ENCODE data around the gene GPHN. TPM values are rescaled to one million over a fixed set of nuclear protein-coding genes. Genes with fewer than 3 reads are reported as not detected.

GPHN gene
- 10 to 100 TPM; 30.7 to 35.8 TPM for total RNA-seq

DNA sequence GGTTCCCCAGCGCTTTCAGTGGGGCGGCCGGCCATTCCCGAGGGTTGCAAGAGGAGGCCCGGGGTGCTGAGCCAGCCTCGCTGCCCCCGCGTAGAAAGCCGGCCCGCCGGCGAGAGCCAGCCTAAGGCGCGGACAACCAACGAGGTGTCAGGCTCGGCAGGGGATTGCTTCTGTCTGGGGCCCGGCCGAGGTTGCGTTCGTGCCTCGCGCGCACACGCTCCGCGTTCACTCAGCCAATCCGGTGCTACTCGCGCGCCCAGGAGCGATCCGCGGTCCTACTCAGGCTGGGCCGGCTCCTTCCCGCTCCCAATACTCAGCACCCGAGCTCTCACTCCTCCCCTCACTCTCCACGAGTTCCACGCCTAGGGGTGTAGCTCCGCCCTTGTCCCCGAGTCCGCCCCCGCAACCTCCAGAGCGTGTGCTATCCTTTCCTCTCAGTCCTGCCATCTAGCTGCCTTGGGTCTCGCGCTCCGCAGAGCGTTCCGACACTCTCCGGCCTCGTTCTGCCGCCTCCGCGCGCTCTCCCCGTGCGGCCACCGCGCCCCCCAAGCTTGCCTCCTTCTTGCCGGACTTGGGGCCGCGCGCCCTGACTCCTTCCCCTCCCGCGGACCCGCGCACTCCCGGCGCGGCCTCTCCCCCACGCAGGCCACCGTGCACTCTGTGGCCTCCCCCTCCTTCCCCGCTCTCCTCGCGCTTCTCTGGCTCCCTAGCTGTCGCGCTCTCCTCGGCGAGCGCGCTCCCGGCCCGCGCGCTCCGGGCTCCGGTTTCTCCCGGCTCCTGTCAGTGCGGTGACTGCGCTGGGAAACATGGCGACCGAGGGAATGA is at the start of gene GPHN:
Gene GPHN (plus strand): TSS at position 426 of the 825 bp plus-strand sequence.
- peaks cover 12% of the 10 kb centered on the region for H3K27me3 Mint-ChIP-seq
- peak within 1 kb of the TSS; percentile 91 for H3K27ac Mint-ChIP-seq
- peak within 1 kb of the TSS; percentile 91 for H3K4me3 Mint-ChIP-seq
- peak; percentile 93 for DNase-seq
- no peaks in the 10 kb centered on the region for H3K9me3 Mint-ChIP-seq
- peaks cover 30% of the 10 kb centered on the region for H3K4me1 Mint-ChIP-seq
- H3K36me3 Mint-ChIP-seq, result peaks cover 1% of the 10 kb centered on the region

DNA sequence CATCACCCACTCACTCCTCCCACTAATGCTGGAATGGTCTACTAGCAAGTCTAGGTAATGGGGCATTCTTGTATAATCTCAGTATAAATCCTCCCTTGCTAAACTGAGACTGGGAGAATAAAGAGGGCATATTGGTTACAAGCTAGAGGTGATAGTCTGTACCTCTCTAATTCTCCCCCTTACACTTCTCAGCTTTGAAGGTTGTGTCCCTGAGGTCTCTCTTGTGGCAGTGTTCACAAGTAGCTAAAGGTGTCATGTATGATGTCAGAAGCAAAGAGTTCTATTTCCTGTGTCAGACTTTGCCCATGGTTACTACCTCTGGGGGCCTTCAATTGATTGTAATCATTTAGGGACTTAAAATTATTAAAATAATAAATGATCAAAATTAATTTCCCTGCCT is 48.3 kb upstream of the GPHN start:
- no peak overlapping the region for H3K27ac Mint-ChIP-seq
- peaks cover 7% of the 10 kb centered on the region for H3K36me3 Mint-ChIP-seq
- no peaks in the 10 kb centered on the region for H3K4me1 Mint-ChIP-seq
- H3K27me3 Mint-ChIP-seq, result no peaks in the 10 kb centered on the region
- DNase-seq, result no peak
- no peaks in the 10 kb centered on the region for H3K9me3 Mint-ChIP-seq
- no peak overlapping the region for H3K4me3 Mint-ChIP-seq

DNA sequence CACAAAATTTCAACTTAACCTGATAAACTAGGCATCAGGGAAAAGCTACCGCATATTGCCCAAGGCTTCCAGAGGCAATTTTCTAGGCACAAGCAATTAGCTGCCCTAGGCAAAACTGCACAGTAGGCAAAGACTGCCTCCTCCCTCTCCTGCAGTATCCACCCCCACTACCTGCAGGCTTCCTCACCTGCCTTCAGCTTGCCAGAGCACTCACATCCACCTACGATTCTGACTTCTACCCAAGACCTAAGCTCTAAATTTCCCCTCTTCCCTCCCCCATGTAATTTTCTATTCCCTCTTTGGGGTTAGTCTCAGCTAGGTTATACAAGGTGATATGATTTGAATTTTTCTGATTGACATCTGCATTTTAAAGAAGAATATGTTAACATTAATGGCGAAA is 43.7 kb upstream of the GPHN start:
- Mint-ChIP-seq H3K4me1 (no peaks in the 10 kb centered on the region), H3K4me3 (no peak overlapping the region), H3K27me3 (peaks cover 3% of the 10 kb centered on the region), H3K9me3 (peaks cover 1% of the 10 kb centered on the region), H3K36me3 (peaks cover 2% of the 10 kb centered on the region), H3K27ac (no peak overlapping the region)
- no peak for DNase-seq

DNA sequence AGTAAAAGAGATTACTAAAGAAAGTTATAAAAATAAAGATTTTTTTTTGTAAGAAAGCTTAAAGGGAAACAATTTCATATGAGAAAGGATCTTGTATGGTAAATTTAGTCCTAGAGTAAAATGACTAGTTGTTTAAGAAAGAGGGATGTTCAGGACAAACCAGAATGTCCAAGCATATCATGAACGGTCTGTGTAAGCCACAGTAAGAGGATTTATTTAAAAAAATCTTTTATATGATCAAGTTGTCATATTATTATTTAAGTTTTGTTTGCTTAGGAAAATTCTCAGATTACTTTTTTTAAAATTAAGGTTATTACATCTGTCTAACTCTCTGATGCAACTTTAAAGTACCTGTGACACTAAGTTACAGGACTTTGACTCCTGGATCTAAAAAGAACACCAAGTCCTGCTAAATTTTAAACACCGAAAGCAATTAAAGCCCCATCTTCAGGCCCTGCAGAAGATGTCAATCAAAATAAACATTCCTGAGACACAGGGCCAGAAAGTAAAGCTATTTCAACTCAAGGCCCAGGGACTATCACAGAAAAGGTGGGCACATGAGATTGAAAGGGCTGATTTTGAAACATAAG is 39.1 kb upstream of the GPHN start:
- Mint-ChIP-seq H3K27ac (no peak overlapping the region), H3K4me3 (no peak overlapping the region), H3K27me3 (peaks cover 3% of the 10 kb centered on the region), H3K4me1 (no peaks in the 10 kb centered on the region), H3K9me3 (peaks cover 12% of the 10 kb centered on the region), H3K36me3 (peaks cover 17% of the 10 kb centered on the region)
- no peak for DNase-seq

DNA sequence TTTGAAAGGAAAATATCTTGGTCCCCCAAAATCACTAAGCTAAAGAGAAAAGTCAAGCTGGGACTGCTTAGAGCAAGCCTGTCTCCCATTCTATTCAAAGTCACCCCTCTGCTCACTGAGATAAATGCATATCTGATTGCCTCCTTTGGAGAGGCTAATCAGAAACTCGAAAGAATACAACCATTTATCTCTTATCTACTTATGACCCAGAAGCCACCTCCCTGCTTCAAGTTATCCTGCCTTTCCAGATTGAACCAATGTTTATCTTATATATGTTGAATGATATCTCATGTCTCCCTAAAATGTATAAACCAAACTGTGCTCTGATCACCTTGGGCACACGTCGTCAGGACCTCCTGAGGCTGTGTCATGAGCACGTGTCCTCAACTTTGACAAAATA is 36.4 kb upstream of the GPHN start:
- H3K4me1 Mint-ChIP-seq, result no peaks in the 10 kb centered on the region
- DNase-seq, result no peak
- peaks cover 14% of the 10 kb centered on the region for H3K9me3 Mint-ChIP-seq
- H3K27me3 Mint-ChIP-seq, result no peaks in the 10 kb centered on the region
- no peak overlapping the region for H3K27ac Mint-ChIP-seq
- H3K36me3 Mint-ChIP-seq, result peaks cover 18% of the 10 kb centered on the region
- H3K4me3 Mint-ChIP-seq, result no peak overlapping the region

DNA sequence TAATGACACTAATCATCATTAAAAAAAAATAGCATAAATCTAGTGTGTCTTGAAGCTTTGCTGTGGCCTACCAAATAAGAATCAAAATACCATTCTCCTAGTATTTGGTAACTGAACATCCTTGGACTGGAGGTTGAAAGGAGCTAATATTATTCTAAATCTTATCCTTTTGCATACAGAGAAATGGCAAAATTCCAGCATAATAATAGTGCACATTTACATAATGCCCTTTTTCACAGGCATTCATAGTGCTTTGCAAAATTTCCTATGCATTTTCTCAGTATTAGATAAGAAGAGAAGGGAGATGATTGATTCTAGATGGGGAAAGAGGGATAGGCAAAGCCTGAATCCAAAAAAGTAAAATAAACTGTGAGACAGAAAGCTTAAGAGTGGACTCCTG is 35.7 kb upstream of the GPHN start:
- H3K4me1 Mint-ChIP-seq, result no peaks in the 10 kb centered on the region
- no peak overlapping the region for H3K27ac Mint-ChIP-seq
- peaks cover 14% of the 10 kb centered on the region for H3K9me3 Mint-ChIP-seq
- H3K36me3 Mint-ChIP-seq, result peaks cover 18% of the 10 kb centered on the region
- H3K27me3 Mint-ChIP-seq, result no peaks in the 10 kb centered on the region
- no peak overlapping the region for H3K4me3 Mint-ChIP-seq
- DNase-seq, result no peak

DNA sequence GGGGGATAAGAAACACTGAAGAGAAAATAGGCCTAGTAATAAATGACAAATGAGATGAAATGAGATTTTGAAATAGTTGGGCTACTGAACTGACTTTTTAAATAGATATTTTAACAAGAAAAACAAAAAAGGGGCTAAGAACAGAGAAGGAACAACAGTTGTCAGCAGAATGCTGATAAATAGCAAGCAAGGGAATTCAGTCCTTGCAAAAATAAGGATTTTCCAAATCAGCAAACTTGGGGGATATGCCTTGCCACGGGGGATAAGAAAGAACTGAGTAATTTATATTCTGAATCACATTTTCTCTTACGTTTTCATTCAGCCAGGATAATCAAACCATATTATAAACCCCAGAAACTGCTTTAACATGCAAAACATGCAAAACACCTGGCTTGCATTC is 34.7 kb upstream of the GPHN start:
- Mint-ChIP-seq H3K27me3 (no peaks in the 10 kb centered on the region), H3K36me3 (peaks cover 17% of the 10 kb centered on the region), H3K27ac (no peak overlapping the region), H3K4me3 (no peak overlapping the region), H3K9me3 (peaks cover 14% of the 10 kb centered on the region), H3K4me1 (no peaks in the 10 kb centered on the region)
- DNase-seq, result no peak

DNA sequence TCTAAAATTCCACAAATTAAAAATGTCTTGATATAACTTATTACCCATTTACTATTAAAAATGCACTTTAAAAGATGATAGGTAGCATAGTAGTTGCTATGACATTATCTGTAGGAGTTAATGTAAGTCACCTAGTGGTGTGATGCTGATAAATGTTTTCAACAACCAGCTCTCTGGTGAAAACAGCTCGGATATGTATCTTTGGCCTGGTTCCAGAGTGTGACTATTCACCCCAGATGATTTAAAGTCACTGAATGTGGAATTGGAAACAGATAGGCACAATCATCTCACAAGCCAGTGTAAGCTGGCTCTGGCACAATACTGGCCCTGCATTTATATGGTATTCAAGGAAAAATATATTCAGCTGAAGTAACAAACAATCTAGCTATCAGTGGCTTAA is 31.0 kb upstream of the GPHN start:
- Mint-ChIP-seq H3K27ac (no peak overlapping the region), H3K4me1 (no peaks in the 10 kb centered on the region), H3K36me3 (peaks cover 8% of the 10 kb centered on the region), H3K4me3 (no peak overlapping the region), H3K9me3 (peaks cover 5% of the 10 kb centered on the region), H3K27me3 (no peaks in the 10 kb centered on the region)
- no peak for DNase-seq

DNA sequence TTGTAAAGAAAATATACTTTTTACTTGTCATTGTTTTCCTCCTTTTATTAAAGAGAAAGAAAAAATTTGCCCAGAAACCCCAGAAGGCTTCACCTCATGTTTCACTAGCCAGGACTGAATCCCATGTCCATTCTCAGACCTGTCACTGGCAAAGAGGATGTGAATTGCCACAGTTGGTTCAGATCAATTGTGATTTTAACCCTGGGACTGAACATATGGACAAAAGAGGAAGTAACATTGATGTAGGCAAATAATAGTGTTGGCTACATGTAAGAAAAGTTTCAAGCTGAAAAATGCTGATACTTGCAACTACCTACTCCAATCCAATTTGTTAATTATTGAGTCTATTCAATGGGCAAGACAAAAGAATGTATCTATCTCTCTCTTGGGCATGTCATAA is 30.4 kb upstream of the GPHN start:
- H3K27ac Mint-ChIP-seq, result no peak overlapping the region
- peaks cover 1% of the 10 kb centered on the region for H3K9me3 Mint-ChIP-seq

DNA sequence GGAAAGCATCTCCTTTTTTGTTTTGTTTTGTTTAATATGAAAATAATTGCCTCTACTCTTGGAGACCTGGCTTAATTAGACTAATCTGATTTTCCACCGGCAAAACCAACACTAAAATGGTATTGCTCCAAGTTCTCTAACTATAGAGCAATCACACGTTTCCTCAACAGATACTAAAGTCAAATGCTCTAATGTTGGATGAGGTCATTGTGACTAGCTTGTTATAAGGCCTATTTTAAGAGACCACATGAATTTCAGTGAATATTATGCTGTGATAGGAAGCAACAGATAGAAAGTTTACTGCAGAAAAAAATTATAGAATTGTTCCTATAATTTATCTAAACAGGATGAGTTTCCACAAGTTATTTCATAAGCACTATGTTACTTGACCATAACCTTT is 25.1 kb upstream of the GPHN start:
- Mint-ChIP-seq H3K27ac (no peak overlapping the region), H3K9me3 (no peaks in the 10 kb centered on the region), H3K27me3 (no peaks in the 10 kb centered on the region), H3K36me3 (no peaks in the 10 kb centered on the region), H3K4me3 (no peak overlapping the region), H3K4me1 (no peaks in the 10 kb centered on the region)
- DNase-seq, result no peak

More for the DNA sequence above, 30.4 kb upstream of the GPHN start:
- DNase-seq, result no peak
- Mint-ChIP-seq H3K27me3 (no peaks in the 10 kb centered on the region), H3K36me3 (peaks cover 4% of the 10 kb centered on the region), H3K4me1 (no peaks in the 10 kb centered on the region), H3K4me3 (no peak overlapping the region)

DNA sequence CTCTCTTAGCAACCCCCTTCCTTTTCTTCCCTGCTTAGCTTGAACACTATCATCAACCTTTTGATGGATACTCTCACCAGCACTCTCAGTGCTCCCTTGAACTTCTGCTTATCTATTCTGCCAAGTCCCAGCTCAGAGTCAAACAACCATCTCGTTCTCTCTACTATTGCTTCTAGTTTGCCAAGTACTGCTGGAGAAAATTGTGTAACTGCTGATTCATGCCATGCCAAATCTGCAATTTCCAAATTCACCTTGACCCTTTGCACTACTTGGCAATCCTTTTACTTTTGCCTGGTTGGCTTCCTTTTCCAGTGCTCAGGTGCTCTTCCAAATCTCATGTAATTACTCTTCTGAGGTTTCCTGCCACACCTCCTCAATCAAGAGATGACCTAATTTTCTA is 24.6 kb upstream of the GPHN start:
- H3K4me1 Mint-ChIP-seq, result no peaks in the 10 kb centered on the region

DNA sequence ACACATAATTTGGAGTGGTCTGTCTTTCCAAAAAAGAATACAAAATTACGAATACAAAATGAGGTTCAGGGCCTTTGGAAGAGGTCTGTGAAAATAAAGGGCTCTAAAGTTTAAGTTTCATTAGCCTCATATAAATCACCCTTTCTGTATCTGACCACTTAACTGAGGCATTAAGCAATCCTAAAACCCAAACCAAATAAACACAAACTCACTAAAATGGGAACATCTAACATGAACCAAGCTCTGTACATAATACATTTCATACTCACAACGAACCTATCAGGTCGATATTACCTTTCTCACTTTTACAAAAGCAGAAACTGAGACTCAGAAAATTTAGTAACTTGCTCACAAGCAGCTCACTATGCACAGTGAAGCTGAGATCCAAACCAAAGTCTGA is 22.9 kb upstream of the GPHN start:
- Mint-ChIP-seq H3K36me3 (no peaks in the 10 kb centered on the region), H3K4me1 (no peaks in the 10 kb centered on the region), H3K27ac (no peak overlapping the region), H3K27me3 (no peaks in the 10 kb centered on the region), H3K9me3 (no peaks in the 10 kb centered on the region), H3K4me3 (no peak overlapping the region)
- no peak for DNase-seq

More for the DNA sequence above, 24.6 kb upstream of the GPHN start:
- no peak for DNase-seq
- Mint-ChIP-seq H3K9me3 (no peaks in the 10 kb centered on the region), H3K36me3 (no peaks in the 10 kb centered on the region), H3K4me3 (no peak overlapping the region), H3K27ac (no peak overlapping the region), H3K27me3 (no peaks in the 10 kb centered on the region)

DNA sequence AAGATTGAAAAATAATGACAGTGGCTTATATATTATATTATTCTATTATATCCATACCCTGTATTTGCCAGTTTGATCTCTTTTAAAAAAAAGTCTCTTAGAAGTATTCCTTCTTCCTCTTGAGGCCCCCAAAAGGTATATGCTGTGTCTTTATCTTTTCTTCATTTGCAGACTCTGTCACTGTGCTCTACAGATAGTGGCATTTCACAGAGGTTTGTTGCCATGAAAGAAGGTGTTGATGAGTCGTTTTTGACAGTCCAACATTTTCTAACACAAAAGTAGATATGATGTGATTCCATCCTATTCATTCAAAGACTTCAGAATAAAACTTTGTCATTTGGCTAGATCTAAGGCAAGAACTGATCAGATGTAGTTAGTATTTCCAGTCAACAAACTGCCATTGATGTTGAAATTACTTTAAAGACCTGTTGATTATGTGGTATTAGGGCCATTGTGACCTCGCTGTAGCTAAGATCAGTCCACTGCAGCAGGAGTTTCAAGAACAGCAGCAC is 22.0 kb upstream of the GPHN start, which contains the start of gene CCDC196:
Gene CCDC196 (plus strand): TSS at position 462 of the 512 bp plus-strand sequence. CDS start 132 bp downstream, outside the sequence.
- no peaks in the 10 kb centered on the region for H3K4me1 Mint-ChIP-seq
- no peak for DNase-seq
- H3K9me3 Mint-ChIP-seq, result no peaks in the 10 kb centered on the region
- H3K27me3 Mint-ChIP-seq, result no peaks in the 10 kb centered on the region
- no peak within 1 kb of the TSS for H3K27ac Mint-ChIP-seq
- no peaks in the 10 kb centered on the region for H3K36me3 Mint-ChIP-seq
- H3K4me3 Mint-ChIP-seq, result no peak within 1 kb of the TSS

DNA sequence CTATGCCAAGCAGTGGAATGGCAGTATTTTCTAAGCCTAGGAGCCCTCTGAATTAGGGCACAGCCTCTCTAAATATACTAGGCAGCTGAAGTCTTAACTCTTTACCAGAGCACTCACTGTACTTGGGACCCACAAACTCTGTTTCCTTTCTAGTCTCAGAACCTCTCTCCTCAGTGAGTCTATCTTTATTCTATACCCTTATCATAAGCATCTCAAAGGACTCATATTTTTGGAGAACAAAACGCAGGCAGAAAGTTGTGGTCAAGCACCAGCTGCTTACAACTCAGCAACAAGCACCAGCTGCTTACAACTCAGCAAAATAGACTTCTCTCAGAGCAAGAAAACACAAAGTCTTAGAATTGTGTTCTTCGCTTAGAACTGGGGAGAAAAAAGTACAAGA is 20.8 kb upstream of the GPHN start:
- H3K27ac Mint-ChIP-seq, result no peak overlapping the region
- H3K4me1 Mint-ChIP-seq, result no peaks in the 10 kb centered on the region
- H3K4me3 Mint-ChIP-seq, result no peak overlapping the region
- H3K27me3 Mint-ChIP-seq, result no peaks in the 10 kb centered on the region
- H3K9me3 Mint-ChIP-seq, result no peaks in the 10 kb centered on the region
- H3K36me3 Mint-ChIP-seq, result no peaks in the 10 kb centered on the region
- no peak for DNase-seq

DNA sequence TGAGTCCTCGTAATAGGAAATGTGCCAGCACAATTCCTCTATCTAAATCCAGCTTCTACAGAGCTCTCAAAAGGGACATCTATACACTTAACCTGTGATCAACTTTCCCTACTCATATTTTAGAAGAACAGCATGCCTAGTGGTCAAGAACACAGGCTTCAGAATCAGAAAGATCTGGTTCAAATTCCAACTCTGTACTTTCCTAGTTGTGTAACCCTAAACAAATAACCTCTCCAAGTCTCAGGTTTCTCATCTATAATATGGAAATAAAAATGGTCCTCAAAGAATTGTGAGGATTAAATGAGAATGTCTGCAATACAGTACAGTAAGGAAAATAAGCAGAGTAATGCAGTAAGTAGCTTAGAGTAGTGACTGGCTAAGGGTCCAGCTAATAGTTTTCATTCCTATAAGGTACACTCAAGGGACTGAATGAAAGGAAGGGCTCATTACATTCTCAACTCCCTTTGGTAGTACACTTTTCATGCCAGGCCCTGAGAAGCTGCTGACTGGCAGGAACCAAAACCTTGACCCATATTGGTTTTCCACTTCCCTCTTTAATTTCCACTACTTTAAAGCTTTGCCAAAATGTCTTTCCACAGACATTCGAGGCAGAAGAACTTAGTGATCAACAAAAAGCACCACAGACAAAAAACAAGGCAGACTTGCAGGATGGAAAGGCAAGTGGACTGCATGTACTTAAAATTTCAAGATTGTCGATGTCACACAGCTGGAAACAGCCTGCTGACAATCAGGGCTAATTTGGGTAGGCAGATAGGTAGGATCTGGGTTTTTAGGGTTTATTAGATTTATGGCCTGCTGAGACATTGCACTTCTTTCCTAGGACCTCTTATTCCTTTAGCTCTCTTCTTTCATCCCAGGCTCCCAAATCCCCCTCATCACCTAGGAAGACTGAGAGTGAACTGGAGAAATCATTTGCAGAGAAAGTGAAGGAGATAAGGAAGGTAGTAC is 17.5 kb upstream of the GPHN start:
- DNase-seq, result no peak
- no peaks in the 10 kb centered on the region for H3K27me3 Mint-ChIP-seq
- no peaks in the 10 kb centered on the region for H3K4me1 Mint-ChIP-seq
- H3K4me3 Mint-ChIP-seq, result no peak overlapping the region
- H3K27ac Mint-ChIP-seq, result no peak overlapping the region
- H3K36me3 Mint-ChIP-seq, result no peaks in the 10 kb centered on the region
- H3K9me3 Mint-ChIP-seq, result no peaks in the 10 kb centered on the region

All from activated naive CD8-positive, alpha-beta T cell treated with anti-CD3 and anti-CD28 coated beads for 36 hours (primary cell).